GM12875 (cell line): ENCODE data around the gene CHRNE.

Experiments
- H3K4me3 ChIP-seq: one replicate; pipeline ENCODE4 v1.5.1; 2011; ENCODE audit warnings: low read depth, low read length, control low read depth
- CTCF ChIP-seq: IDR thresholded peaks from 2 replicates; pipeline ENCODE4 v1.5.1; 2011; ENCODE audit warnings: low read depth, mild to moderate bottlenecking, control low read depth, inconsistent platforms, low read length, moderate library complexity, borderline replicate concordance; ENCODE audit not compliant: insufficient read depth

CHRNE gene

GRCh38 chr17:4903051-4903818 is at the start of gene CHRNE:
TSS of gene CHRNE (minus strand) at chr17:4903098. CDS start at chr17:4903063, 35 bp downstream.
- TF ChIP-seq CTCF, result peak; percentile 81
- peak within 1 kb of the TSS; percentile 35 for H3K4me3 ChIP-seq

GRCh38 chr17:4951486-4951885 is 48.6 kb upstream of the CHRNE start:
- H3K4me3 ChIP-seq, result no peak overlapping the region
- no peak for TF ChIP-seq CTCF

GRCh38 chr17:4950746-4951204 is 47.9 kb upstream of the CHRNE start, which contains the start of gene ENO3:
TSS of gene ENO3 (plus strand) at chr17:4951119. CDS start at chr17:4951830, 711 bp downstream.
- TF ChIP-seq CTCF, result no peak
- peak within 1 kb of the TSS; percentile 99 for H3K4me3 ChIP-seq

- H3K4me3 ChIP-seq, result peak overlapping the region; percentile 99
- no peak for TF ChIP-seq CTCF
Measured at GRCh38 chr17:4950075-4950745, 47.3 kb upstream of the CHRNE start.

GRCh38 chr17:4949321-4950074 is 46.6 kb upstream of the CHRNE start:
- TF ChIP-seq CTCF, result no peak
- peak overlapping the region; percentile 99 for H3K4me3 ChIP-seq

GRCh38 chr17:4948931-4949320 is 46.0 kb upstream of the CHRNE start:
- no peak for TF ChIP-seq CTCF
- H3K4me3 ChIP-seq, result peak overlapping the region; percentile 99
